IMR-90 (cell line): Measurements from ENCODE around the gene GGACT. TPM values are rescaled to one million over a fixed set of nuclear protein-coding genes. Genes with fewer than 3 reads are reported as not detected.

Source experiments
- ATAC-seq: fragments of 200-7000 bp; cut with Tn5 transposase; 2 replicates; pipeline ENCODE4 v1.9.1; 2020; ENCODE audit warnings: low read depth, mild to moderate bottlenecking, moderate library complexity
- BruUV-seq: library from RNA; stranded (reverse); fragments of 400-500 nt; replicated peaks from 2 replicates; lab custom pipeline; 2021; lab: Mats Ljungman, UMichigan
- CTCF ChIA-PET: fragments of 300-600 bp; formaldehyde crosslinking; extraction: SDS; loops from one replicate; lab custom pipeline; 2021; ENCODE audit warnings: antibody characterized with exemption; lab: Yijun Ruan, JAX
- POLR2A ChIA-PET: fragments of 300-600 bp; sonication (Branson Sonifier 250); formaldehyde crosslinking; loops from one replicate; lab custom pipeline; 2022; ENCODE audit warnings: antibody characterized with exemption; ENCODE audit not compliant: unreplicated experiment; lab: Charles Lee
- DNase-seq: peaks from one replicate; pipeline ENCODE4 v3.0.0; 2013
- H2AFZ ChIP-seq: replicated peaks from 2 replicates; pipeline ENCODE3; 2013; ENCODE audit warnings: low read length, mild to moderate bottlenecking; ENCODE audit not compliant: poor library complexity
- H2AK5ac ChIP-seq: 2 replicates; pipeline ENCODE4 v1.6.1; 2013; ENCODE audit warnings: low read depth, low read length, inconsistent platforms
- H2AK9ac ChIP-seq: replicated peaks from 2 replicates; pipeline ENCODE3; 2013; ENCODE audit warnings: mild to moderate bottlenecking, low read depth, low read length, moderate library complexity; ENCODE audit not compliant: poor library complexity
- H2BK120ac ChIP-seq: 2 replicates; pipeline ENCODE4 v1.6.1; 2013; ENCODE audit warnings: low read depth, low read length, inconsistent platforms
- H2BK15ac ChIP-seq: 3 replicates; pipeline ENCODE4 v1.6.1; 2013; ENCODE audit warnings: low read depth, low read length, inconsistent platforms
- H2BK20ac ChIP-seq: 2 replicates; pipeline ENCODE4 v1.6.1; 2013; ENCODE audit warnings: low read depth, mild to moderate bottlenecking, inconsistent platforms, low read length, moderate library complexity
- H2BK5ac ChIP-seq: 2 replicates; pipeline ENCODE4 v1.6.1; 2013; ENCODE audit warnings: mild to moderate bottlenecking, low read depth, low read length, inconsistent platforms; ENCODE audit not compliant: poor library complexity, severe bottlenecking
- H3K14ac ChIP-seq: replicated peaks from 2 replicates; pipeline ENCODE4 v1.6.1; 2013; ENCODE audit warnings: low read depth, low read length, inconsistent platforms
- H3K18ac ChIP-seq: 2 replicates; pipeline ENCODE4 v1.6.1; 2013; ENCODE audit warnings: low read depth, low read length, control low read depth
- H3K23ac ChIP-seq: 2 replicates; pipeline ENCODE4 v1.6.1; 2013; ENCODE audit warnings: low read depth, low read length, inconsistent platforms
- H3K27ac ChIP-seq: 2 replicates; pipeline ENCODE4 v1.5.1; 2013; ENCODE audit warnings: mild to moderate bottlenecking, control low read depth, low read length; ENCODE audit not compliant: insufficient read depth
- H3K27me3 ChIP-seq: 2 replicates; pipeline ENCODE4 v1.6.1; 2013; ENCODE audit warnings: low read length; ENCODE audit not compliant: control insufficient read depth, insufficient read depth
- H3K36me3 ChIP-seq: 2 replicates; pipeline ENCODE4 v1.6.1; 2013; ENCODE audit warnings: low read length, mixed read lengths; ENCODE audit not compliant: control insufficient read depth, insufficient read depth
- H3K4ac ChIP-seq: 2 replicates; pipeline ENCODE4 v1.6.1; 2013; ENCODE audit warnings: low read depth, low read length, inconsistent platforms
- H3K4me1 ChIP-seq: 2 replicates; pipeline ENCODE4 v1.6.1; 2013; ENCODE audit warnings: low read length, mixed read lengths; ENCODE audit not compliant: control insufficient read depth, insufficient read depth
- H3K4me2 ChIP-seq: 2 replicates; pipeline ENCODE4 v1.6.1; 2013; ENCODE audit warnings: low read depth, mild to moderate bottlenecking, control low read depth, low read length, moderate library complexity
- H3K4me3 ChIP-seq: 2 replicates; pipeline ENCODE4 v1.5.1; 2013; ENCODE audit warnings: low read depth, mild to moderate bottlenecking, control low read depth, low read length, moderate library complexity; ENCODE audit not compliant: insufficient read depth
- H3K56ac ChIP-seq: 2 replicates; pipeline ENCODE4 v1.6.1; 2013; ENCODE audit warnings: low read length, inconsistent platforms; ENCODE audit not compliant: insufficient read depth; ENCODE audit errors: extremely low read depth
- H3K79me1 ChIP-seq, 2 experiments: 2 replicates each; pipeline ENCODE4 v1.6.1; 2013; ENCODE audit warnings: low read length in 2 of 2, inconsistent platforms in 1 of 2, low read depth in 1 of 2
- H3K9ac ChIP-seq: 2 replicates; pipeline ENCODE4 v1.6.1; 2013; ENCODE audit warnings: low read depth, low read length, control low read depth
- H3K9me1 ChIP-seq: 2 replicates; pipeline ENCODE4 v1.6.1; 2013; ENCODE audit warnings: low read length, inconsistent platforms; ENCODE audit not compliant: insufficient read depth
- H3K9me3 ChIP-seq: 2 replicates; pipeline ENCODE4 v1.6.1; 2013; ENCODE audit warnings: low read length; ENCODE audit not compliant: control insufficient read depth, insufficient read depth
- H4K20me1 ChIP-seq: 2 replicates; pipeline ENCODE4 v1.6.1; 2013; ENCODE audit warnings: low read length, inconsistent platforms; ENCODE audit not compliant: insufficient read depth
- H4K5ac ChIP-seq: 2 replicates; pipeline ENCODE4 v1.6.1; 2013; ENCODE audit warnings: mild to moderate bottlenecking, low read depth, low read length, control low read depth
- H4K8ac ChIP-seq, 2 experiments: 2 replicates each; pipeline ENCODE4 v1.6.1; 2013; ENCODE audit warnings: low read depth in 2 of 2, low read length in 2 of 2, control low read depth in 1 of 2, inconsistent platforms in 1 of 2
- H4K91ac ChIP-seq: 2 replicates; pipeline ENCODE4 v1.6.1; 2013; ENCODE audit warnings: low read depth, low read length, inconsistent platforms; ENCODE audit not compliant: insufficient read depth
- CEBPB ChIP-seq: IDR thresholded peaks from 2 replicates; pipeline ENCODE4 v1.6.1; 2012; ENCODE audit warnings: low read depth, low read length, improper control_type of control experiment
- CTCF ChIP-seq: conservative IDR thresholded peaks from 2 replicates; pipeline ENCODE4 v1.5.1; 2012; ENCODE audit warnings: mild to moderate bottlenecking, low read depth, low read length, improper control_type of control experiment
- WGBS, 2 experiments: methylation state at CpG; one replicate each; pipeline versions ENCODE4 v1.1.5 to v1.1.7; 2013; ENCODE audit warnings: missing lambda C conversion rate in 2 of 2; ENCODE audit not compliant: insufficient read length in 1 of 2; ENCODE audit errors: extremely low coverage in 2 of 2; 5-methylcytosine and 5-hydroxymethylcytosine counted together
- dilution Hi-C: fragments of 300-500 bp; cut with HindIII; formaldehyde crosslinking; loops from one replicate; pipeline ENCODE4 v1.14.3; 2018; ENCODE audit warnings: low sequenced_read_pairs; ENCODE audit not compliant: unreplicated experiment
- in situ Hi-C: fragments of 300-500 bp; cut with MboI; formaldehyde crosslinking; loops from 3 replicates; pipeline ENCODE4 v1.14.3; 2019; ENCODE audit warnings: low sequenced_read_pairs, inconsistent platforms, mixed read lengths
- intact Hi-C: fragments of 100-400 bp; cut with micrococcal nuclease; formaldehyde crosslinking; loops from 2 replicates; pipeline ENCODE4 v1.10.0; 2022
- polyA plus RNA-seq, 3 experiments: library from polyadenylated mRNA; depleted of rRNA; stranded (reverse); fragments of >200 nt; gene quantifications; 2 replicates each; pipeline ENCODE4 v1.2.3, GENCODE V29; 2012; ENCODE audit warnings: low replicate concordance in 1 of 3
- total RNA-seq: library from RNA; depleted of rRNA; stranded (reverse); fragments of >200 nt; gene quantifications from 2 replicates; pipeline ENCODE4 v1.2.3, GENCODE V29; 2012

The GGACT gene
- total and polyA plus RNA-seq, 2 of the 4 experiments (the other 2 are of a cell fraction): 2.0 to 2.6 TPM

GRCh38 chr13:100565286-100565685 lies 23.3 kb downstream of the GGACT start:
- Histone ChIP-seq H3K4me3 (no peak overlapping the region), H3K4ac (no peak overlapping the region), H3K18ac (no peak overlapping the region), H3K27me3 (no peaks in the 10 kb centered on the region; the same call in 1 of the 2 replicates), H4K20me1 (no peaks in the 10 kb centered on the region), H3K4me1 (peaks cover 4% of the 10 kb centered on the region; the same call in 1 of the 2 replicates), H3K56ac (no peak overlapping the region), H3K23ac (no peak overlapping the region), H2BK120ac (no peak overlapping the region), H4K91ac (no peak overlapping the region), H2BK20ac (no peak overlapping the region), H3K4me2 (no peak overlapping the region), H3K9me1 (no peaks in the 10 kb centered on the region), H4K8ac (no peak overlapping the region), H3K79me1 (no peaks in the 10 kb centered on the region), H4K5ac (no peak overlapping the region), H3K27ac (no peak overlapping the region), H2AK5ac (no peak overlapping the region), H3K14ac (no peak overlapping the region), H3K9me3 (no peaks in the 10 kb centered on the region), H3K36me3 (no peaks in the 10 kb centered on the region), H3K9ac (no peak overlapping the region), H2AK9ac (no peak overlapping the region), H2AFZ (no peak overlapping the region), H2BK15ac (no peak overlapping the region), H2BK5ac (no peak overlapping the region)
- ChIA-PET CTCF (no interaction called here), POLR2A (no interaction called here)
- WGBS, 2 experiments: 56% methylated on average over 3 of the region's 8 CpGs; no CpG with 5 or more reads in 1 of the 2 experiments
- no TSS peak for BruUV-seq
- TF ChIP-seq CTCF (no peak), CEBPB (0 out of 2 replicates have a peak, but pooled peaks have one; percentile 27)
- ATAC-seq: no peak
- intact Hi-C loops (no loop called here), in situ Hi-C loops (no loop called here), dilution Hi-C loops (no loop called here)
- DNase-seq: no peak
